IMR-90 (cell line): ENCODE data around the gene GRB2. TPM values are rescaled to one million over a fixed set of nuclear protein-coding genes. Genes with fewer than 3 reads are reported as not detected.

ENCODE experiments used
- ATAC-seq: fragments of 200-7000 bp; cut with Tn5 transposase; 2 replicates; pipeline ENCODE4 v1.9.1; 2020; ENCODE audit warnings: low read depth, mild to moderate bottlenecking, moderate library complexity
- BruUV-seq: library from RNA; stranded (reverse); fragments of 400-500 nt; replicated peaks from 2 replicates; lab custom pipeline; 2021; lab: Mats Ljungman, UMichigan
- CTCF ChIA-PET: fragments of 300-600 bp; formaldehyde crosslinking; extraction: SDS; loops from one replicate; lab custom pipeline; 2021; ENCODE audit warnings: antibody characterized with exemption; lab: Yijun Ruan, JAX
- POLR2A ChIA-PET: fragments of 300-600 bp; sonication (Branson Sonifier 250); formaldehyde crosslinking; loops from one replicate; lab custom pipeline; 2022; ENCODE audit warnings: antibody characterized with exemption; ENCODE audit not compliant: unreplicated experiment; lab: Charles Lee
- DNase-seq: peaks from one replicate; pipeline ENCODE4 v3.0.0; 2013
- H2AFZ ChIP-seq: replicated peaks from 2 replicates; pipeline ENCODE3; 2013; ENCODE audit warnings: low read length, mild to moderate bottlenecking; ENCODE audit not compliant: poor library complexity
- H2AK5ac ChIP-seq: 2 replicates; pipeline ENCODE4 v1.6.1; 2013; ENCODE audit warnings: low read depth, low read length, inconsistent platforms
- H2AK9ac ChIP-seq: replicated peaks from 2 replicates; pipeline ENCODE3; 2013; ENCODE audit warnings: mild to moderate bottlenecking, low read depth, low read length, moderate library complexity; ENCODE audit not compliant: poor library complexity
- H2BK120ac ChIP-seq: 2 replicates; pipeline ENCODE4 v1.6.1; 2013; ENCODE audit warnings: low read depth, low read length, inconsistent platforms
- H2BK15ac ChIP-seq: 3 replicates; pipeline ENCODE4 v1.6.1; 2013; ENCODE audit warnings: low read depth, low read length, inconsistent platforms
- H2BK20ac ChIP-seq: 2 replicates; pipeline ENCODE4 v1.6.1; 2013; ENCODE audit warnings: low read depth, mild to moderate bottlenecking, inconsistent platforms, low read length, moderate library complexity
- H2BK5ac ChIP-seq: 2 replicates; pipeline ENCODE4 v1.6.1; 2013; ENCODE audit warnings: mild to moderate bottlenecking, low read depth, low read length, inconsistent platforms; ENCODE audit not compliant: poor library complexity, severe bottlenecking
- H3K14ac ChIP-seq: replicated peaks from 2 replicates; pipeline ENCODE4 v1.6.1; 2013; ENCODE audit warnings: low read depth, low read length, inconsistent platforms
- H3K18ac ChIP-seq: 2 replicates; pipeline ENCODE4 v1.6.1; 2013; ENCODE audit warnings: low read depth, low read length, control low read depth
- H3K23ac ChIP-seq: 2 replicates; pipeline ENCODE4 v1.6.1; 2013; ENCODE audit warnings: low read depth, low read length, inconsistent platforms
- H3K27ac ChIP-seq: 2 replicates; pipeline ENCODE4 v1.5.1; 2013; ENCODE audit warnings: mild to moderate bottlenecking, control low read depth, low read length; ENCODE audit not compliant: insufficient read depth
- H3K27me3 ChIP-seq: 2 replicates; pipeline ENCODE4 v1.6.1; 2013; ENCODE audit warnings: low read length; ENCODE audit not compliant: control insufficient read depth, insufficient read depth
- H3K36me3 ChIP-seq: 2 replicates; pipeline ENCODE4 v1.6.1; 2013; ENCODE audit warnings: low read length, mixed read lengths; ENCODE audit not compliant: control insufficient read depth, insufficient read depth
- H3K4ac ChIP-seq: 2 replicates; pipeline ENCODE4 v1.6.1; 2013; ENCODE audit warnings: low read depth, low read length, inconsistent platforms
- H3K4me1 ChIP-seq: 2 replicates; pipeline ENCODE4 v1.6.1; 2013; ENCODE audit warnings: low read length, mixed read lengths; ENCODE audit not compliant: control insufficient read depth, insufficient read depth
- H3K4me2 ChIP-seq: 2 replicates; pipeline ENCODE4 v1.6.1; 2013; ENCODE audit warnings: low read depth, mild to moderate bottlenecking, control low read depth, low read length, moderate library complexity
- H3K4me3 ChIP-seq: 2 replicates; pipeline ENCODE4 v1.5.1; 2013; ENCODE audit warnings: low read depth, mild to moderate bottlenecking, control low read depth, low read length, moderate library complexity; ENCODE audit not compliant: insufficient read depth
- H3K56ac ChIP-seq: 2 replicates; pipeline ENCODE4 v1.6.1; 2013; ENCODE audit warnings: low read length, inconsistent platforms; ENCODE audit not compliant: insufficient read depth; ENCODE audit errors: extremely low read depth
- H3K79me1 ChIP-seq, 2 experiments: 2 replicates each; pipeline ENCODE4 v1.6.1; 2013; ENCODE audit warnings: low read length in 2 of 2, inconsistent platforms in 1 of 2, low read depth in 1 of 2
- H3K9ac ChIP-seq: 2 replicates; pipeline ENCODE4 v1.6.1; 2013; ENCODE audit warnings: low read depth, low read length, control low read depth
- H3K9me1 ChIP-seq: 2 replicates; pipeline ENCODE4 v1.6.1; 2013; ENCODE audit warnings: low read length, inconsistent platforms; ENCODE audit not compliant: insufficient read depth
- H3K9me3 ChIP-seq: 2 replicates; pipeline ENCODE4 v1.6.1; 2013; ENCODE audit warnings: low read length; ENCODE audit not compliant: control insufficient read depth, insufficient read depth
- H4K20me1 ChIP-seq: 2 replicates; pipeline ENCODE4 v1.6.1; 2013; ENCODE audit warnings: low read length, inconsistent platforms; ENCODE audit not compliant: insufficient read depth
- H4K5ac ChIP-seq: 2 replicates; pipeline ENCODE4 v1.6.1; 2013; ENCODE audit warnings: mild to moderate bottlenecking, low read depth, low read length, control low read depth
- H4K8ac ChIP-seq, 2 experiments: 2 replicates each; pipeline ENCODE4 v1.6.1; 2013; ENCODE audit warnings: low read depth in 2 of 2, low read length in 2 of 2, control low read depth in 1 of 2, inconsistent platforms in 1 of 2
- H4K91ac ChIP-seq: 2 replicates; pipeline ENCODE4 v1.6.1; 2013; ENCODE audit warnings: low read depth, low read length, inconsistent platforms; ENCODE audit not compliant: insufficient read depth
- BHLHE40 ChIP-seq: fragments of 150-350 bp; IDR thresholded peaks from 2 replicates; pipeline ENCODE4 v1.6.1; 2016; ENCODE audit warnings: mild to moderate bottlenecking, low read depth, low read length
- CEBPB ChIP-seq: IDR thresholded peaks from 2 replicates; pipeline ENCODE4 v1.6.1; 2012; ENCODE audit warnings: low read depth, low read length, improper control_type of control experiment
- CTCF ChIP-seq: conservative IDR thresholded peaks from 2 replicates; pipeline ENCODE4 v1.5.1; 2012; ENCODE audit warnings: mild to moderate bottlenecking, low read depth, low read length, improper control_type of control experiment
- MAFK ChIP-seq: IDR thresholded peaks from 2 replicates; pipeline ENCODE4 v1.6.1; 2012; ENCODE audit warnings: low read depth, low read length, improper control_type of control experiment
- POLR2A ChIP-seq: IDR thresholded peaks from 2 replicates; pipeline ENCODE4 v1.6.1; 2012; ENCODE audit warnings: mild to moderate bottlenecking, low read depth, low read length
- RAD21 ChIP-seq: IDR thresholded peaks from 2 replicates; pipeline ENCODE4 v1.6.1; 2012; ENCODE audit warnings: low read length, improper control_type of control experiment
- RFX5 ChIP-seq: IDR thresholded peaks from 2 replicates; pipeline ENCODE4 v1.8.0; 2012; ENCODE audit warnings: low read depth, mild to moderate bottlenecking, low read length, moderate library complexity
- SMC3 ChIP-seq: fragments of 150-350 bp; IDR thresholded peaks from 2 replicates; pipeline ENCODE4 v1.6.1; 2016; ENCODE audit warnings: low read depth, mild to moderate bottlenecking, antibody characterized with exemption, low read length, moderate library complexity
- WGBS, 2 experiments: methylation state at CpG; one replicate each; pipeline versions ENCODE4 v1.1.5 to v1.1.7; 2013; ENCODE audit warnings: missing lambda C conversion rate in 2 of 2; ENCODE audit not compliant: insufficient read length in 1 of 2; ENCODE audit errors: extremely low coverage in 2 of 2; 5-methylcytosine and 5-hydroxymethylcytosine counted together
- dilution Hi-C: fragments of 300-500 bp; cut with HindIII; formaldehyde crosslinking; loops from one replicate; pipeline ENCODE4 v1.14.3; 2018; ENCODE audit warnings: low sequenced_read_pairs; ENCODE audit not compliant: unreplicated experiment
- in situ Hi-C: fragments of 300-500 bp; cut with MboI; formaldehyde crosslinking; loops from 3 replicates; pipeline ENCODE4 v1.14.3; 2019; ENCODE audit warnings: low sequenced_read_pairs, inconsistent platforms, mixed read lengths
- intact Hi-C: fragments of 100-400 bp; cut with micrococcal nuclease; formaldehyde crosslinking; loops from 2 replicates; pipeline ENCODE4 v1.10.0; 2022
- polyA plus RNA-seq, 3 experiments: library from polyadenylated mRNA; depleted of rRNA; stranded (reverse); fragments of >200 nt; gene quantifications; 2 replicates each; pipeline ENCODE4 v1.2.3, GENCODE V29; 2012; ENCODE audit warnings: low replicate concordance in 1 of 3
- total RNA-seq: library from RNA; depleted of rRNA; stranded (reverse); fragments of >200 nt; gene quantifications from 2 replicates; pipeline ENCODE4 v1.2.3, GENCODE V29; 2012

GRB2 gene
- total and polyA plus RNA-seq, 2 of the 4 experiments (the other 2 are of a cell fraction): 49.3 to 62.1 TPM

- H2AFZ ChIP-seq: peak overlapping the region; percentile 36
- no peaks in the 10 kb centered on the region for H3K79me1 ChIP-seq
- H2BK20ac ChIP-seq: no peak overlapping the region
- no peaks in the 10 kb centered on the region for H3K9me3 ChIP-seq
- peak; percentile 62 for DNase-seq
- H2BK15ac ChIP-seq: no peak overlapping the region
- dilution Hi-C loops: no loop called here
- no peak overlapping the region for H3K56ac ChIP-seq
- WGBS, 2 experiments: 0% methylated on average over 2 of the region's 8 CpGs; no CpG with 5 or more reads in 1 of the 2 experiments
- TF ChIP-seq MAFK (no peak), CEBPB (no peak), RAD21 (peak; percentile 86), POLR2A (no peak), CTCF (peak; percentile 85), SMC3 (peak; percentile 84), RFX5 (no peak), BHLHE40 (no peak)
- no peaks in the 10 kb centered on the region for H3K4me1 ChIP-seq
- no TSS peak for BruUV-seq
- H4K8ac ChIP-seq: peak overlapping the region in 1 of 2 experiments; percentile 43; a peak in 1 of 4 replicates
- ATAC-seq: peak; percentile 92
- peak overlapping the region; percentile 45; the same call in 1 of the 2 replicates for H3K9ac ChIP-seq
- H3K23ac ChIP-seq: peak overlapping the region; percentile 25; the same call in 1 of the 2 replicates
- H3K4me3 ChIP-seq: peak overlapping the region; percentile 22; the same call in 1 of the 2 replicates
- no peak overlapping the region for H2AK9ac ChIP-seq
- no peak overlapping the region; the same call in 1 of the 2 replicates for H2AK5ac ChIP-seq
- no peak overlapping the region for H4K91ac ChIP-seq
- H3K18ac ChIP-seq: no peak overlapping the region
- H2BK120ac ChIP-seq: no peak overlapping the region
- H3K14ac ChIP-seq: no peak overlapping the region
- no peaks in the 10 kb centered on the region for H3K9me1 ChIP-seq
- no peak overlapping the region for H4K5ac ChIP-seq
- no peaks in the 10 kb centered on the region for H3K36me3 ChIP-seq
- no peaks in the 10 kb centered on the region for H4K20me1 ChIP-seq
- in situ Hi-C loops: loop anchor here (5.0 to 25.0 kb wide), 2 partner anchors 90 to 350 kb away; no protein-coding TSS in a partner anchor
- CTCF ChIA-PET: interaction anchor here (0.6 to 1.5 kb wide), 6 partner anchors 18 to 341 kb away, joined by 3 to 5 read pairs (median 3); partner anchors contain the start of gene SLC25A19
- H3K4ac ChIP-seq: no peak overlapping the region
- H3K27me3 ChIP-seq: peaks cover 5% of the 10 kb centered on the region
- intact Hi-C loops: loop anchor here (1.0 to 2.0 kb wide), 2 partner anchors 90 to 142 kb away; no protein-coding TSS in a partner anchor
- POLR2A ChIA-PET: no interaction called here
- no peak overlapping the region for H2BK5ac ChIP-seq
- H3K4me2 ChIP-seq: peak overlapping the region; percentile 91
- no peak overlapping the region for H3K27ac ChIP-seq
Observed at GRCh38 chr17:75412455-75413317, 7.2 kb upstream of the GRB2 start.
